Measurements from ENCODE around the gene GSTO2.
A peak's percentile ranks its signal among the peaks of the same experiment; 100 is the strongest.
"Not testable (repeated sequence)": the region's sequence is repeated elsewhere in the genome, so short reads cannot be mapped to it uniquely, and the experiment has no call there.

Gene GSTO2

GRCh38 chr10:104268713-104269645 is at the start of gene GSTO2:
TSS of gene GSTO2 (plus strand) at chr10:104269184. CDS start at chr10:104274916, 5,732 bp downstream.
- peak; percentile 91 to 96 for DNase-seq (ENCODE audit: low read depth in 2 of 2, low spot score in 1 of 2)

- no peak for DNase-seq (ENCODE audit: low read depth in 2 of 2, low spot score in 1 of 2)
Measured at GRCh38 chr10:104220522-104220921, 48.5 kb upstream of the GSTO2 start.

GRCh38 chr10:104223304-104223703 is 45.7 kb upstream of the GSTO2 start:
- DNase-seq (ENCODE audit: low read depth in 2 of 2, low spot score in 1 of 2), result no peak

GRCh38 chr10:104230490-104230889 is 38.5 kb upstream of the GSTO2 start:
- no peak for DNase-seq (ENCODE audit: low read depth in 2 of 2, low spot score in 1 of 2)

- DNase-seq (ENCODE audit: low read depth in 2 of 2, low spot score in 1 of 2), result peak; percentile 99
Measured at GRCh38 chr10:104231784-104232612, 37.0 kb upstream of the GSTO2 start, which contains the start of gene CFAP43. TSS of gene CFAP43 (minus strand) at chr10:104232364. CDS start at chr10:104232246, 118 bp downstream.

- no peak for DNase-seq (ENCODE audit: low read depth in 2 of 2, low spot score in 1 of 2)
Measured at GRCh38 chr10:104232613-104233102, 36.3 kb upstream of the GSTO2 start.

GRCh38 chr10:104233817-104234216 is 35.2 kb upstream of the GSTO2 start:
- no peak for DNase-seq (ENCODE audit: low read depth in 2 of 2, low spot score in 1 of 2)

GRCh38 chr10:104234934-104235333 is 34.0 kb upstream of the GSTO2 start:
- no peak for DNase-seq (ENCODE audit: low read depth in 2 of 2, low spot score in 1 of 2)

- no peak for DNase-seq (ENCODE audit: low read depth in 2 of 2, low spot score in 1 of 2)
Measured at GRCh38 chr10:104235801-104236200, 33.2 kb upstream of the GSTO2 start.

- DNase-seq (ENCODE audit: low read depth in 2 of 2, low spot score in 1 of 2), result no peak
Measured at GRCh38 chr10:104240078-104240477, 28.9 kb upstream of the GSTO2 start.

- DNase-seq (ENCODE audit: low read depth in 2 of 2, low spot score in 1 of 2), result no peak
Measured at GRCh38 chr10:104242545-104242944, 26.4 kb upstream of the GSTO2 start.

GRCh38 chr10:104243009-104243408 is 26.0 kb upstream of the GSTO2 start:
- not testable (repeated sequence) for DNase-seq (ENCODE audit: low read depth in 2 of 2, low spot score in 1 of 2)

GRCh38 chr10:104243512-104243911 is 25.5 kb upstream of the GSTO2 start:
- no peak for DNase-seq (ENCODE audit: low read depth in 2 of 2, low spot score in 1 of 2)

GRCh38 chr10:104245066-104245632 is 23.8 kb upstream of the GSTO2 start:
- DNase-seq (ENCODE audit: low read depth in 2 of 2, low spot score in 1 of 2), result no peak

- DNase-seq (ENCODE audit: low read depth in 2 of 2, low spot score in 1 of 2), result no peak
Measured at GRCh38 chr10:104246976-104247375, 22.0 kb upstream of the GSTO2 start.

GRCh38 chr10:104247513-104248146 is 21.4 kb upstream of the GSTO2 start:
- no peak for DNase-seq (ENCODE audit: low read depth in 2 of 2, low spot score in 1 of 2)

GRCh38 chr10:104248931-104249330 is 20.1 kb upstream of the GSTO2 start:
- not testable (repeated sequence) for DNase-seq (ENCODE audit: low read depth in 2 of 2, low spot score in 1 of 2)

- DNase-seq (ENCODE audit: low read depth in 2 of 2, low spot score in 1 of 2), result no peak
Measured at GRCh38 chr10:104250371-104250770, 18.6 kb upstream of the GSTO2 start.

- no peak for DNase-seq (ENCODE audit: low read depth in 2 of 2, low spot score in 1 of 2)
Measured at GRCh38 chr10:104251443-104251842, 17.5 kb upstream of the GSTO2 start.

- DNase-seq (ENCODE audit: low read depth in 2 of 2, low spot score in 1 of 2), result no peak
Measured at GRCh38 chr10:104252368-104252767, 16.6 kb upstream of the GSTO2 start.

- no peak for DNase-seq (ENCODE audit: low read depth in 2 of 2, low spot score in 1 of 2)
Measured at GRCh38 chr10:104253106-104253505, 15.9 kb upstream of the GSTO2 start.
